Measurements from ENCODE around the gene PPP1R12C.

- TF ChIP-seq CTCF (conservative IDR thresholded peaks at IDR 0.05; ENCODE audit: low read length) (no peak), EZH2phosphoT487 (IDR thresholded peaks at IDR 0.05; ENCODE audit: borderline replicate concordance) (no peak)
Measured at GRCh38 chr19:55080121-55080967, 37.1 kb downstream of the PPP1R12C start.

Data from Loucy (cell line).